Karpas-422 (cell line): ENCODE measurements around the gene SLC7A4. TPM values are rescaled to one million over a fixed set of nuclear protein-coding genes. Genes with fewer than 3 reads are reported as not detected.

Experiments
- DNase-seq: peaks from one replicate; pipeline ENCODE4 v3.0.0-alpha.2; 2015
- H2AFZ ChIP-seq: fragments of 200-600 bp; sonication (generic); 2 replicates; pipeline ENCODE4 v1.6.1; 2014; ENCODE audit warnings: antibody characterized with exemption, low read length, mixed read lengths
- H3K27ac ChIP-seq: fragments of 200-600 bp; sonication (generic); 2 replicates; pipeline ENCODE4 v1.5.1; 2014; ENCODE audit warnings: mild to moderate bottlenecking, low read length, moderate library complexity
- H3K27me3 ChIP-seq: fragments of 200-600 bp; sonication (generic); 2 replicates; pipeline ENCODE4 v1.6.1; 2014; ENCODE audit warnings: low read length, mixed read lengths
- H3K36me3 ChIP-seq: fragments of 200-600 bp; sonication (generic); 2 replicates; pipeline ENCODE4 v1.6.1; 2014; ENCODE audit warnings: low read length, mixed read lengths; ENCODE audit not compliant: insufficient read depth
- H3K4me1 ChIP-seq: fragments of 200-600 bp; sonication (generic); 2 replicates; pipeline ENCODE4 v1.6.1; 2014; ENCODE audit warnings: mild to moderate bottlenecking, low read length, mixed read lengths
- H3K4me2 ChIP-seq: fragments of 200-600 bp; sonication (generic); 2 replicates; pipeline ENCODE4 v1.6.1; 2014; ENCODE audit warnings: low read length, low read depth, mild to moderate bottlenecking; ENCODE audit not compliant: poor library complexity, severe bottlenecking
- H3K4me3 ChIP-seq: fragments of 200-600 bp; sonication (generic); 2 replicates; pipeline ENCODE4 v1.5.1; 2014; ENCODE audit warnings: mild to moderate bottlenecking, antibody characterized with exemption, low read length, mixed read lengths
- H3K79me2 ChIP-seq: fragments of 200-600 bp; sonication (generic); 2 replicates; pipeline ENCODE4 v1.6.1; 2014; ENCODE audit warnings: mild to moderate bottlenecking, low read length, mixed read lengths
- H3K9ac ChIP-seq: fragments of 200-600 bp; sonication (generic); 2 replicates; pipeline ENCODE4 v1.6.0; 2014; ENCODE audit warnings: low read length
- H3K9me2 ChIP-seq: fragments of 200-600 bp; sonication (generic), shearing (Covaris generic); replicated peaks from 2 replicates; pipeline ENCODE4 v1.6.0; 2014; ENCODE audit warnings: mild to moderate bottlenecking, low read length, moderate library complexity; ENCODE audit not compliant: insufficient read depth
- H3K9me3 ChIP-seq: fragments of 300-700, 200-600 bp; sonication (generic); 2 replicates; pipeline ENCODE4 v1.6.1; 2014; ENCODE audit warnings: low read length, mixed read lengths
- H4K20me1 ChIP-seq: fragments of 200-600 bp; sonication (generic); 2 replicates; pipeline ENCODE4 v1.6.1; 2014; ENCODE audit warnings: mild to moderate bottlenecking, antibody characterized with exemption, low read length, low read depth; ENCODE audit not compliant: insufficient read depth
- total RNA-seq: library from RNA; depleted of rRNA; stranded (reverse); fragments of >200 nt; shearing (Covaris generic); gene quantifications from 2 replicates; pipeline ENCODE4 v1.2.3, GENCODE V29; 2014; ENCODE audit warnings: low replicate concordance

The SLC7A4 gene
- total RNA-seq, 1 experiment from 2014 or later, result not detected

DNA sequence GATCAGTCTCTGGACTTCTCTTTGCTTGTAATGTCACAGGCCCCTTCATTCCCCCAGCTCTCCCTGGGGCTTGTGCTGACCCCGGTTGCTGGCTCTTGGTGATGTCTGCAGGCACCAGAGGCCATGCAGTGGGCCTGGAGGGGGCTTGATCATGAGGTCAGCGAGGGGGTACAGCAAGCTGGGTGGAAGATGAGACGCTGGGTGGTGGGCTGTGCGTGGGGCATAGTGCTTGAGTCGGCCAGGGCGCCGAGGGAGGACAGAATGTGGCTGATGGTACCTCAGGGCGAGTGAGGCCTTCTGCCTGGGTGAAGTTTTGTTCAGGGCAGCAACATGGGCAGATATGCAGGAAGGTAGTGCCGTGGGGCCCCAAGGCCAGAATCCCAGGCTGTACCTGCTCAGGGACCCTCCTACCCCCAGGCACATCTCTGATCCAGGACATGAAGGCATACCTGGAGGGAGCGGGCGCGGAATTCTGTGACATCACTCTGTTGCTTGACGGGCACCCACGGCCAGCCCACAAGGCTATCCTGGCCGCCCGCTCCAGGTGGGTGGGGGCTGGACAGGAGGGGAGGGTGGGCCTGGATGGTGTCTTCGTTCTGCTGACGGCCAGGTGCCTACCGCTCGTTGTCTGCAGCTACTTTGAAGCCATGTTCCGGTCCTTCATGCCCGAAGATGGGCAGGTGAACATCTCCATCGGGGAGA, 36.9 kb downstream of the SLC7A4 start:
- Histone ChIP-seq H3K4me1 (peaks cover 6% of the 10 kb centered on the region), H3K4me3 (no peak overlapping the region), H3K27me3 (no peaks in the 10 kb centered on the region), H2AFZ (no peak overlapping the region), H3K79me2 (peaks cover 7% of the 10 kb centered on the region), H3K9me3 (no peaks in the 10 kb centered on the region), H3K27ac (no peak overlapping the region), H3K9me2 (no peaks in the 10 kb centered on the region), H4K20me1 (no peaks in the 10 kb centered on the region), H3K36me3 (no peaks in the 10 kb centered on the region; the same call in 1 of the 2 replicates), H3K9ac (no peak overlapping the region), H3K4me2 (no peak overlapping the region)
- DNase-seq, result no peak

DNA sequence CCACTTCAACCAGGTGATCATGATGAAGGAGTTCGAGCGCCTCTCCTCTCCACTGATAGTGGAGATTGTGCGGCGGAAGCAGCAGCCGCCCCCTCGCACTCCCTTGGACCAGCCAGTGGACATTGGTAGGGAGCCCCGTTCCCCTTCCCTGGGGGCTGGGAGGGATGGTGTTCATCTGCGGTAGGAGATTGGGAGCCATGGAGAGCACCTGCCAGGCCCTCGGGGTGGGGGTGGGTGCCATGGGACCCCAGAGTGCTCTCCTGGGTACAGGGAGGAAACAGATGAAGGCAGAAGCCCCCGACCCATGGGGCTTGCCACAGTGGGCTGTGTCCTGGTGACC, 37.5 kb downstream of the SLC7A4 start:
- no peak overlapping the region for H3K4me2 ChIP-seq
- H3K9me3 ChIP-seq, result no peaks in the 10 kb centered on the region
- no peak overlapping the region for H2AFZ ChIP-seq
- no peaks in the 10 kb centered on the region; the same call in 1 of the 2 replicates for H3K36me3 ChIP-seq
- H4K20me1 ChIP-seq, result no peaks in the 10 kb centered on the region
- no peak overlapping the region for H3K4me3 ChIP-seq
- no peak overlapping the region for H3K27ac ChIP-seq
- H3K79me2 ChIP-seq, result 0 out of 2 replicates have a peak, but pooled peaks cover 2% of the 10 kb centered on the region
- no peaks in the 10 kb centered on the region for H3K9me2 ChIP-seq
- no peak overlapping the region for H3K9ac ChIP-seq
- DNase-seq, result no peak
- H3K27me3 ChIP-seq, result no peaks in the 10 kb centered on the region
- H3K4me1 ChIP-seq, result no peaks in the 10 kb centered on the region

DNA sequence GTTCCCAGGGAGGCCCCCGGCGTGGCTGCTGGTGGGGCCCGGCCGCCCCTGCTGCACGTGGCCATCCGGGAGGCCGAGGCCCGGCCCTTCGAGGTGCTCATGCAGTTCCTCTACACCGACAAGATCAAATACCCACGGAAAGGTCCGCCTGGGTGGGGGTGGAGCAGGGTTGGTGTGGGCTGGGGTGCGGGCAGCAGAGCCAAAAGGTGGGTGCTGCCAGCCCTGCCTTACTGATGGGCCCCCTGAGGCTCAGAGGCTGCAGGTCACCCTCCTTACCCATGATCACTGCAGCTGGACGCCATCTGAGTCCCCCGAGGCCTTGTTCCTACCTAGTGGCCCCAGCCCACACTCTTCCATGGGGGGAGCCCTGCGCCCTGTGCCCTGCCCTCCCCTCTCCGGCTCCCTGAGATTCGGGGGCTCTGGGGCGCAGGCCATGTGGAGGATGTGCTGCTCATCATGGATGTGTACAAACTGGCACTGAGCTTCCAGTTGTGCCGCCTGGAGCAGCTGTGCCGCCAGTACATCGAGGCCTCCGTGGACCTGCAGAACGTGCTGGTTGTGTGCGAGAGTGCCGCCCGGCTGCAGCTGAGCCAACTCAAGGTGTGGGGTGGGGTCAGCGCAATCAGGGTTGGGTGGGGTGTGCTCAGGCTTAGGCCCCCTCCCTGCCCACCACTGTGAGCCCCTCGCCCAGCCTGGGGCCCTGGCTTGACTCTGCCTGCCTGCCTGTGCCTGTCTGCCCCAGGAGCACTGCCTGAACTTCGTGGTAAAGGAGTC, 38.0 kb downstream of the SLC7A4 start:
- Histone ChIP-seq H3K27me3 (no peaks in the 10 kb centered on the region), H3K9ac (no peak overlapping the region), H3K4me1 (no peaks in the 10 kb centered on the region), H3K79me2 (no peaks in the 10 kb centered on the region), H2AFZ (no peak overlapping the region), H3K9me2 (no peaks in the 10 kb centered on the region), H4K20me1 (no peaks in the 10 kb centered on the region), H3K4me2 (no peak overlapping the region), H3K9me3 (no peaks in the 10 kb centered on the region), H3K27ac (no peak overlapping the region), H3K36me3 (no peaks in the 10 kb centered on the region; the same call in 1 of the 2 replicates), H3K4me3 (no peak overlapping the region)
- no peak for DNase-seq

DNA sequence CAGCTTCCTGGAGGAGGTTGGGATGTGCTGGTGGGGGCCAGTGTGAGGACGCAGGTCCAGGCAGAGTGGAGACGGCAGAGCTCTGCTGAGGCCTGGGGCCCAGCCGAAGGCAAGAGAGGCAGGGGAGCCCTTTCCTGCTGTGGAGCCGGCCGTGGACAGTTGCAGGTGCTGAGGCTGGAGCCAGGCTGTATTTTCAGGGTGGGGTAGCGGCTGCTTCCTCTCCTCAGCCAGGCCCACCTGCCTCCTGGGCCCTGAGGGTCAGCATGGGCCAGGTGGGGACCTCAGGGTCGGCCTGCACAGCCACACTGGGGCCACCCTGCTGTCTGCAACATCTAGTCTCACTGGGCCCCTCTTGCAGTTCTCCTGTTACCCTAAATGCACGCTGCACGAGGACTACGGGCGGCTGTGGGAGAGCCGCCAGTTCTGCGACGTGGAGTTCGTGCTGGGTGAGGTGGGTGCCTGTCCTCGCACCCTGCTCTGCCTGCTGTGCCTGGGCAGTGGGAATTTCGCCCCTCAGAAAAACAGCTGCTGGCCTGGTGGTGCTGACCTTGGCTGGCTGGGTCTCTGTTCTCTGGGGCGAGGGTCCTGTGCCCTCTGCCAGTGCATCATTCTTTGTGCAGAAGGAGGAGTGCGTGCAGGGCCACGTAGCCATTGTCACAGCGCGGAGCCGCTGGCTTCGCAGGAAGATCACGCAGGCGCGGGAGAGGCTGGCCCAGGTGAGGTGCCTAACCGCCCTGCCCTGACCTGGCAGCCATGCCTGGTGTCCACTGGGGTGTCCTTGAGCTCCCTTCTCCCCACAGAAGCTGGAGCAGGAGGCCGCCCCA, 38.8 kb downstream of the SLC7A4 start:
- H2AFZ ChIP-seq, result no peak overlapping the region
- DNase-seq, result no peak
- H4K20me1 ChIP-seq, result no peaks in the 10 kb centered on the region
- no peak overlapping the region for H3K27ac ChIP-seq
- no peak overlapping the region for H3K9ac ChIP-seq
- no peaks in the 10 kb centered on the region; the same call in 1 of the 2 replicates for H3K36me3 ChIP-seq
- H3K9me3 ChIP-seq, result no peaks in the 10 kb centered on the region
- H3K27me3 ChIP-seq, result no peaks in the 10 kb centered on the region
- no peaks in the 10 kb centered on the region for H3K79me2 ChIP-seq
- no peak overlapping the region for H3K4me2 ChIP-seq
- no peaks in the 10 kb centered on the region for H3K4me1 ChIP-seq
- H3K9me2 ChIP-seq, result no peaks in the 10 kb centered on the region
- no peak overlapping the region for H3K4me3 ChIP-seq

DNA sequence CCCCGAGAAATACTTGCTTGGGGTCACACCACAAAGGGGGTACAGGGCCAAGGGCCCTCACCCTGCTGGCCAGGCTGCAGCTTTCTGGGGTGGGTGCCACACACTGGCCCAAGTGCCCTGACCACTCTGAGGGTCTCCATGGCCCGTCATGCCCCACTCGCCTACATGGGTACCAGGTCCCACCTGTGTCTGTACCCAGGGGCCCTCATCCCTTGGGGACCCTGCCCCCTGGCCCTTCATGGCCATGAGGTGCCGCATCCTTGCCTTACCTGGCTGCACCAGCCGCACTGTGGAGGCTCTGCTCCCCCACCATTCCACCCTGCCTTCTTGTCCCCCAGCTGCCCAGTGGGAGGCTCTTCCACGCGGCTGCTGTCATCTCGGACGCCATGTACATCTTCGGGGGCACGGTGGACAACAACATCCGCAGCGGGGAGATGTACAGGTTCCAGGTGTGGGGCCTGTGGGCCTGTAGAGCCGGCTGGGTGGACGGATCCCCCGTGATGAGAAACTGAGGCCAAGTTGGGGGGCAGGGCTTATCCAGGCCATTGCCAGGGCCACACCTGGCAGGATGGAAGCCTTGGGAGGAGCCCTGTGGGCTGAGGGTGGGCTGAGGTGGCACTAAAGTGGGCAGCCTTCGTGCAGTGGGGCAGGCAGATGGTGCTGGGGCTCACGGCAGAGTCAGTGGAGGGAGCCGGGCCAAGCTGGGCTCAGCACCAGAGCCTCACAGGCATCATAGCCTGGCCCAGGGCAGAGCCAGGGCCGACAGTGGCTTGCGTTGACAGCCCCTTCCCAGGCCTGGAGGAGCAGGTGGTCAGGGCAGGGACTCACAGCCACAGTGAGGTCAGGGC, 39.7 kb downstream of the SLC7A4 start:
- H3K4me3 ChIP-seq, result no peak overlapping the region
- no peaks in the 10 kb centered on the region for H3K27me3 ChIP-seq
- H3K4me1 ChIP-seq, result no peaks in the 10 kb centered on the region
- H3K27ac ChIP-seq, result no peak overlapping the region
- no peak overlapping the region for H3K4me2 ChIP-seq
- no peak overlapping the region for H3K9ac ChIP-seq
- H3K36me3 ChIP-seq, result no peaks in the 10 kb centered on the region; the same call in 1 of the 2 replicates
- H3K9me2 ChIP-seq, result no peaks in the 10 kb centered on the region
- DNase-seq, result no peak
- no peaks in the 10 kb centered on the region for H3K79me2 ChIP-seq
- H2AFZ ChIP-seq, result no peak overlapping the region
- no peaks in the 10 kb centered on the region for H4K20me1 ChIP-seq
- no peaks in the 10 kb centered on the region for H3K9me3 ChIP-seq

DNA sequence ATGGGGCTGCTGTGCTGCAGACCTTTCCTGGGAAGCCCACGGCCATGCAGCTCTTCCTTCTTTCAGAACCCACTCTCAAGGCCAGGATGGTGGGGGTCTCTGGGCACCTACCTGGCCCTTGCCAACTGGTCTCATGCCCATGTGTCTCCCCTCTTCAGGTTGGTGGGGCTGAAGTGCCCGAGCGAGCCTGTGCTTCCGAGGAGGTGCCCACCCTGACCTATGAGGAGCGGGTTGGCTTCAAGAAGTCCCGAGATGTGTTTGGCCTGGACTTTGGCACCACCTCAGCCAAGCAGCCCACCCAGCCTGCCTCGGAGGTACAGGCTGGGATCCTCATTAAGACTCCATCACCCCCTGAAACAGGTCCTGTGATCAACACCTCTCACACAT, 40.3 kb downstream of the SLC7A4 start:
- no peak overlapping the region for H3K27ac ChIP-seq
- no peak overlapping the region for H3K4me3 ChIP-seq
- H3K79me2 ChIP-seq, result no peaks in the 10 kb centered on the region
- no peak overlapping the region for H3K9ac ChIP-seq
- no peak overlapping the region for H3K4me2 ChIP-seq
- no peaks in the 10 kb centered on the region for H3K9me3 ChIP-seq
- H4K20me1 ChIP-seq, result no peaks in the 10 kb centered on the region
- H3K9me2 ChIP-seq, result no peaks in the 10 kb centered on the region
- H3K27me3 ChIP-seq, result no peaks in the 10 kb centered on the region
- H3K4me1 ChIP-seq, result no peaks in the 10 kb centered on the region
- H2AFZ ChIP-seq, result no peak overlapping the region
- H3K36me3 ChIP-seq, result no peaks in the 10 kb centered on the region
- no peak for DNase-seq

DNA sequence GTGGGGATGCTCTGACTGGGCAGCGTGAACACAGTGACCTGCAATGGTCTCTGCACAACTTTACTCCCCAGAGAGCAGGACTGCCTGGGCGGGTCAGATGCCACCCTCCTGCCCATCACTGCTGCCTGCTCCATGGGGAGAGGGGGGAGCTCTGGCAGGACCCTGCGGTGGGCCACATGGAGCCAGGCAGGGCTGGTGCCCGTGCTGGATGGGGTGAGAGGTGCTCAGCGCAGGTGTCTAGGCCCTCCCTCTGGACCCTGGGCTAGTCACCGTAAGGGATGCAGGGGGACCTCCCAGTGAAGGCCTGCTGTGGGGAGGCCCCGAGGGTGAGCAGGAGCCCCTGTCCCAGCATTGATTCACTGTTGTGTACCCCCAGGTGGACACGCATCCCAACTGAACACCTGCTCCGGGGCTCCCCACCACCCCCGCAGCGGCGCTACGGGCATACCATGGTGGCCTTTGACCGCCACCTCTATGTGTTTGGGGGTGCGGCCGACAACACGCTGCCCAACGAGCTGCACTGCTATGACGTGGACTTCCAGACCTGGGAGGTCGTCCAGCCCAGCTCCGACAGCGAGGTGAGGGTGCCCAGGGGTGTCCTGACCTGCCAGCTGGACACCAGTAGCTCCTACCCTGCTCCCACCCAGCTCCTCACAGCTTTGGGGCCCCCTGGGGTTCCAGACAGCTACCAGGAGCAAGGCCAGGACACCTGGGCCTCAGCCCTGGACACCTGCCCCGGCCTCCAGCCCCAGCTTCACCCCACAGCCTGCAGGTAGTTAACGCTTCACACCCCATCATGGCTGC, 40.9 kb downstream of the SLC7A4 start:
- Histone ChIP-seq H2AFZ (no peak overlapping the region), H3K9me2 (no peaks in the 10 kb centered on the region), H3K36me3 (no peaks in the 10 kb centered on the region; the same call in 1 of the 2 replicates), H3K4me3 (no peak overlapping the region), H3K9ac (no peak overlapping the region), H3K79me2 (no peaks in the 10 kb centered on the region), H3K27ac (no peak overlapping the region), H4K20me1 (no peaks in the 10 kb centered on the region), H3K4me2 (no peak overlapping the region), H3K9me3 (no peaks in the 10 kb centered on the region), H3K4me1 (no peaks in the 10 kb centered on the region), H3K27me3 (no peaks in the 10 kb centered on the region)
- no peak for DNase-seq
